Heart right ventricle (tissue), 16 donors: ENCODE results near the gene ROCK2. TPM values are rescaled to one million over a fixed set of nuclear protein-coding genes. Genes with fewer than 3 reads are reported as not detected.

Source experiments
- ATAC-seq, 8 donors: fragments of 200-7000 bp; cut with Tn5 transposase; one replicate each; pipeline ENCODE4 v1.9.1; 2020; ENCODE audit warnings: mild to moderate bottlenecking in 8 of 8, moderate library complexity in 8 of 8, moderate number of reproducible peaks in 1 of 8
- DNase-seq, 2 donors: peaks; one replicate each; pipeline ENCODE4 v3.0.0-alpha.2; 2020
- H3K27ac ChIP-seq, 10 donors: fragments of 200-600 bp; sonication (generic) in 2 of 10; one replicate each; pipeline versions ENCODE4 v1.5.0 to v1.8.0; 2020 to 2022; ENCODE audit warnings: mild to moderate bottlenecking in 3 of 10
- H3K27me3 ChIP-seq, 7 donors: fragments of 200-600 bp; one replicate each; pipeline ENCODE4 v1.8.0; 2021 to 2022; ENCODE audit warnings: mild to moderate bottlenecking in 2 of 7
- H3K36me3 ChIP-seq, 9 donors: fragments of 200-600 bp; sonication (generic) in 1 of 9; one replicate each; pipeline versions ENCODE4 v1.5.0 to v1.8.0; 2020 to 2022; ENCODE audit warnings: mild to moderate bottlenecking in 2 of 9
- H3K4me1 ChIP-seq, 9 donors: fragments of 200-600 bp; sonication (generic) in 1 of 9; one replicate each; pipeline versions ENCODE4 v1.5.0 to v1.8.0; 2020 to 2022; ENCODE audit warnings: mild to moderate bottlenecking in 4 of 9
- H3K4me3 ChIP-seq, 10 donors: fragments of 200-600 bp; sonication (generic) in 2 of 10; one replicate each; pipeline versions ENCODE4 v1.5.0 to v1.8.0; 2020 to 2022; ENCODE audit warnings: mild to moderate bottlenecking in 7 of 10, moderate library complexity in 2 of 10
- H3K9me3 ChIP-seq, 11 donors: fragments of 200-600 bp in 10 of 11; sonication (generic) in 2 of 11; one replicate each; pipeline versions ENCODE4 v1.5.0 to v1.8.0; 2013 to 2022; ENCODE audit warnings: mild to moderate bottlenecking in 2 of 11, control low read depth in 1 of 11, moderate library complexity in 1 of 11
- CTCF ChIP-seq, 9 donors: fragments of 200-600 bp; sonication (generic) in 2 of 9; IDR thresholded peaks; one replicate each; pipeline versions ENCODE4 v1.5.0 to v1.8.0; 2021 to 2022; ENCODE audit warnings: antibody characterized with exemption in 9 of 9, mild to moderate bottlenecking in 5 of 9, moderate library complexity in 1 of 9
- WGBS, 2 donors: extraction: QIAGEN DNeasy Blood & Tissue Kit; methylation state at CpG; one replicate each; pipeline ENCODE4 v1.1.7; 2013; ENCODE audit warnings: inconsistent platforms in 1 of 2; 5-methylcytosine and 5-hydroxymethylcytosine counted together
- intact Hi-C, 10 donors: fragments of 100-400 bp; cut with DNase I; formaldehyde crosslinking; loops; one replicate each; pipeline versions ENCODE4 v1.11.1 to v1.14.2; 2022
- polyA plus RNA-seq, 2 donors: library from polyadenylated mRNA; stranded (reverse); fragments of 200-250 nt; gene quantifications; one replicate each; pipeline ENCODE4 v1.2.3, GENCODE V29; 2013
- total RNA-seq, 10 donors: library from RNA; stranded (reverse); fragmentation: NEBNext Ultra II Directional in 3 of 10; extraction: Animal tissue kit (Norgen Biotek cat#: 25700) in 3 of 10; gene quantifications; one replicate each; pipeline versions ENCODE4 v1.2.1 to v1.2.4, GENCODE V29; 2021 to 2023
- donor health status: Arrhythmogenic right ventricular cardiomyopathy.
- donor health status: ischemic (EF 13 %, LVEDD 7.1; RV severe dilation, severe dysfunction).
- donor health status: healthy with polysubstance abuse.
- donor health status: DM: no; HTN: yes; CAD: no.
- donor health status: DM: no; HTN: no; CAD: no.
- donor health status: ischemic (EF 25% LVEDD 6.9; RV normal size, moderate dysfunction).
- donor health status: ischemic (EF 25% LVEDD 5.7; RV mildly dilated, moderate dysfunction).
- donor health status: healthy.
- donor health status: DM: yes; HTN: yes; CAD: no.
- donor health status: Ischemic cardiomyopathy.
- donor health status: ischemic (EF 35%, LVEDD 5.7; RV mildly dilated, moderate dysfunction).
- donor health status: nonischemic (EF 11% LVEDD 7.7; RV severe dilation, severe dysfunction).
- donor health status: DM: yes; HTN: yes; CAD: no.
- donor health status: PGD.
- donor health status: ischemic (EF 29% LVEDD 5.4; RV normal size, mild dysfunction).
- donor health status: nonischemic (EF 23%, LVEDD 6.1; RV moderate dilation, normal function).

The ROCK2 gene
- total and polyA plus RNA-seq, 12 donors, result 6.9 to 51.8 (median 36.5) TPM

GRCh38 chr2:11163439-11164317, 180.8 kb downstream of the ROCK2 start:
- TF ChIP-seq CTCF (IDR thresholded peaks at IDR 0.05), result no peak
- no peak overlapping the region for H3K4me3 ChIP-seq
- H3K9me3 ChIP-seq, result no peaks in the 10 kb centered on the region
- no peak for DNase-seq
- peaks cover 0 to 3% (median 0%) of the 10 kb centered on the region in 9 donors for H3K4me1 ChIP-seq
- 93 to 94% methylated on average over 16 of the region's 16 CpGs for WGBS, 2 donors
- H3K27ac ChIP-seq, result no peak overlapping the region
- H3K36me3 ChIP-seq, result peaks cover 0 to 29% (median 0%) of the 10 kb centered on the region in 9 donors
- intact Hi-C loops, result no loop called here
- ATAC-seq, result no peak
- H3K27me3 ChIP-seq, result no peaks in the 10 kb centered on the region

- Histone ChIP-seq H3K4me1 (peaks cover 0 to 7% (median under 1%) of the 10 kb centered on the region in 9 donors), H3K9me3 (no peaks in the 10 kb centered on the region), H3K27ac (no peak overlapping the region), H3K36me3 (peaks cover 0 to 29% (median 0%) of the 10 kb centered on the region in 9 donors), H3K27me3 (no peaks in the 10 kb centered on the region), H3K4me3 (no peak overlapping the region)
- no peak for ATAC-seq
- no peak for TF ChIP-seq CTCF (IDR thresholded peaks at IDR 0.05)
- intact Hi-C loops, result no loop called here
- 97 to 100% methylated on average over 4 of the region's 4 CpGs for WGBS, 2 donors
- no peak for DNase-seq
Observed at GRCh38 chr2:11161747-11162146, 182.7 kb downstream of the ROCK2 start.

GRCh38 chr2:11160731-11161455, 183.5 kb downstream of the ROCK2 start:
- WGBS, 2 donors, result 82 to 85% methylated on average over 15 of the region's 15 CpGs
- Histone ChIP-seq H3K27me3 (no peaks in the 10 kb centered on the region), H3K36me3 (peaks cover 0 to 29% (median 0%) of the 10 kb centered on the region in 9 donors), H3K27ac (peak overlapping the region in 1 of 10 donors; percentile 64), H3K9me3 (no peaks in the 10 kb centered on the region), H3K4me1 (peaks cover 0 to 16% (median 9%) of the 10 kb centered on the region in 9 donors), H3K4me3 (no peak overlapping the region)
- no peak for TF ChIP-seq CTCF (IDR thresholded peaks at IDR 0.05)
- DNase-seq, result no peak
- peak in 3 of 8 donors; percentile 10 to 26 (median 22) for ATAC-seq
- intact Hi-C loops, result no loop called here

GRCh38 chr2:11160256-11160655, 184.2 kb downstream of the ROCK2 start:
- Histone ChIP-seq H3K4me3 (no peak overlapping the region), H3K27me3 (no peaks in the 10 kb centered on the region), H3K4me1 (peaks cover 0 to 19% (median 13%) of the 10 kb centered on the region in 9 donors), H3K36me3 (peaks cover 0 to 29% (median 0%) of the 10 kb centered on the region in 9 donors), H3K9me3 (no peaks in the 10 kb centered on the region), H3K27ac (no peak overlapping the region)
- 89 to 94% methylated on average over 13 of the region's 13 CpGs for WGBS, 2 donors
- intact Hi-C loops, result no loop called here
- ATAC-seq (no peak), DNase-seq (no peak)
- no peak for TF ChIP-seq CTCF (IDR thresholded peaks at IDR 0.05)
